H9 (cell line): ENCODE measurements around the gene ACACB. TPM values are rescaled to one million over a fixed set of nuclear protein-coding genes. Genes with fewer than 3 reads are reported as not detected.

Experiments
- DNase-seq: peaks from one replicate; pipeline ENCODE4 v3.0.0-alpha.2; 2017
- H2AFZ ChIP-seq: one replicate; pipeline ENCODE4 v1.6.1; 2013; ENCODE audit warnings: mild to moderate bottlenecking, low read length, control low read depth, moderate library complexity
- H2AK5ac ChIP-seq: 2 replicates; pipeline ENCODE4 v1.6.1; 2013; ENCODE audit warnings: low read length, control low read depth, mixed read lengths; ENCODE audit not compliant: insufficient read length
- H2BK120ac ChIP-seq: one replicate; pipeline ENCODE4 v1.6.1; 2013; ENCODE audit warnings: low read depth, mild to moderate bottlenecking, low read length, control low read depth, inconsistent platforms; ENCODE audit not compliant: poor library complexity, severe bottlenecking
- H2BK12ac ChIP-seq: 2 replicates; pipeline ENCODE4 v1.6.1; 2013; ENCODE audit warnings: low read length, control low read depth, mixed read lengths, low read depth; ENCODE audit not compliant: insufficient read length
- H2BK15ac ChIP-seq: 2 replicates; pipeline ENCODE4 v1.6.1; 2013; ENCODE audit warnings: low read depth, low read length, control low read depth
- H2BK20ac ChIP-seq: one replicate; pipeline ENCODE4 v1.6.1; 2013; ENCODE audit warnings: low read depth, mild to moderate bottlenecking, low read length, control low read depth, inconsistent platforms; ENCODE audit not compliant: poor library complexity, severe bottlenecking
- H2BK5ac ChIP-seq: 2 replicates; pipeline ENCODE4 v1.6.1; 2013; ENCODE audit warnings: low read length, control low read depth, mixed read lengths; ENCODE audit not compliant: insufficient read length
- H3K14ac ChIP-seq: 2 replicates; pipeline ENCODE4 v1.6.1; 2013; ENCODE audit warnings: low read length, control low read depth; ENCODE audit not compliant: insufficient read depth
- H3K18ac ChIP-seq: 2 replicates; pipeline ENCODE4 v1.6.1; 2013; ENCODE audit warnings: low read depth, mild to moderate bottlenecking, mixed read lengths, low read length, control low read depth; ENCODE audit not compliant: insufficient read length
- H3K23ac ChIP-seq: 2 replicates; pipeline ENCODE4 v1.6.1; 2013; ENCODE audit warnings: low read length, control low read depth, mixed read lengths, low read depth; ENCODE audit not compliant: insufficient read length
- H3K23me2 ChIP-seq: 2 replicates; pipeline ENCODE4 v1.6.1; 2013; ENCODE audit warnings: low read depth, mild to moderate bottlenecking, mixed read lengths, low read length, control low read depth; ENCODE audit not compliant: insufficient read length, poor library complexity, severe bottlenecking
- H3K27ac ChIP-seq: 2 replicates; pipeline ENCODE4 v1.5.1; 2013; ENCODE audit warnings: low read length, control low read depth, mixed read lengths, low read depth; ENCODE audit not compliant: insufficient read length
- H3K27me3 ChIP-seq: 2 replicates; pipeline ENCODE4 v1.6.1; 2013; ENCODE audit warnings: low read length, control low read depth, inconsistent platforms; ENCODE audit not compliant: insufficient read depth
- H3K4ac ChIP-seq: 2 replicates; pipeline ENCODE4 v1.6.1; 2013; ENCODE audit warnings: low read depth, mild to moderate bottlenecking, control low read depth, inconsistent platforms, low read length, moderate library complexity
- H3K4me1 ChIP-seq: 2 replicates; pipeline ENCODE4 v1.6.1; 2013; ENCODE audit warnings: low read length, control low read depth, inconsistent platforms; ENCODE audit not compliant: insufficient read depth
- H3K4me2 ChIP-seq: 2 replicates; pipeline ENCODE4 v1.6.1; 2013; ENCODE audit warnings: low read length, control low read depth, mixed read lengths; ENCODE audit not compliant: insufficient read length, insufficient read depth
- H3K56ac ChIP-seq: 2 replicates; pipeline ENCODE4 v1.6.1; 2013; ENCODE audit warnings: low read depth, mild to moderate bottlenecking, mixed read lengths, low read length, control low read depth; ENCODE audit not compliant: insufficient read length
- H3K79me1 ChIP-seq: 2 replicates; pipeline ENCODE4 v1.6.1; 2013; ENCODE audit warnings: low read depth, mild to moderate bottlenecking, moderate library complexity, low read length, control low read depth, inconsistent platforms; ENCODE audit not compliant: insufficient read depth, poor library complexity, severe bottlenecking
- H3K79me2 ChIP-seq: 2 replicates; pipeline ENCODE4 v1.6.1; 2013; ENCODE audit warnings: low read length, control low read depth, inconsistent platforms; ENCODE audit not compliant: insufficient read depth
- H3K9ac ChIP-seq: 2 replicates; pipeline ENCODE4 v1.6.1; 2013; ENCODE audit warnings: low read length, control low read depth, mixed read lengths; ENCODE audit not compliant: insufficient read length; ENCODE audit errors: extremely low read depth
- H3K9me3 ChIP-seq: one replicate; pipeline ENCODE4 v1.6.1; 2013; ENCODE audit warnings: low read depth, low read length, inconsistent platforms; ENCODE audit not compliant: control insufficient read depth
- H3T11ph ChIP-seq: one replicate; pipeline ENCODE4 v1.6.1; 2013; ENCODE audit warnings: mild to moderate bottlenecking, low read length, control low read depth, inconsistent platforms
- H4K20me1 ChIP-seq: one replicate; pipeline ENCODE4 v1.6.1; 2013; ENCODE audit not compliant: control insufficient read depth, insufficient read length, insufficient read depth
- H4K5ac ChIP-seq: 2 replicates; pipeline ENCODE4 v1.6.1; 2013; ENCODE audit warnings: low read depth, mild to moderate bottlenecking, mixed read lengths, low read length, control low read depth; ENCODE audit not compliant: insufficient read length
- H4K8ac ChIP-seq: replicated peaks from 2 replicates; pipeline ENCODE4 v1.6.1; 2013; ENCODE audit warnings: low read length, control low read depth, mixed read lengths, low read depth; ENCODE audit not compliant: insufficient read length
- H4K91ac ChIP-seq: 2 replicates; pipeline ENCODE4 v1.6.1; 2013; ENCODE audit warnings: low read depth, mild to moderate bottlenecking, moderate library complexity, mixed read lengths, low read length, control low read depth; ENCODE audit not compliant: insufficient read length
- H3K27ac Mint-ChIP-seq, 3 experiments: 2 replicates in 2 of 3; 3 replicates in 1 of 3; pipeline ENCODE4 v1.8.0; 2020 to 2021; ENCODE audit warnings: mixed read lengths in 3 of 3, mild to moderate bottlenecking in 1 of 3, moderate library complexity in 1 of 3
- H3K27me3 Mint-ChIP-seq: 2 replicates; pipeline ENCODE4 v1.8.0; 2021; ENCODE audit warnings: low read depth, mild to moderate bottlenecking, moderate library complexity, mixed read lengths
- H3K36me3 Mint-ChIP-seq, 3 experiments: 2 replicates in 2 of 3; 3 replicates in 1 of 3; pipeline ENCODE4 v1.8.0; 2020 to 2021; ENCODE audit warnings: low read depth in 3 of 3, mixed read lengths in 3 of 3; ENCODE audit not compliant: insufficient read depth in 1 of 3
- H3K4me1 Mint-ChIP-seq, 2 experiments: 2 replicates each; pipeline ENCODE4 v1.8.0; 2020; ENCODE audit warnings: mixed read lengths in 2 of 2
- H3K4me3 Mint-ChIP-seq, 2 experiments: 2 replicates in 1 of 2; 3 replicates in 1 of 2; pipeline ENCODE4 v1.8.0; 2020 to 2021; ENCODE audit warnings: mild to moderate bottlenecking in 2 of 2, mixed read lengths in 2 of 2, moderate library complexity in 1 of 2
- H3K9me3 Mint-ChIP-seq, 2 experiments: 2 replicates in 1 of 2; 3 replicates in 1 of 2; pipeline ENCODE4 v1.8.0; 2020; ENCODE audit warnings: mild to moderate bottlenecking in 2 of 2, mixed read lengths in 2 of 2, moderate library complexity in 1 of 2
- CTCF ChIP-seq: fragments of 200-600 bp; sonication (generic); conservative IDR thresholded peaks from 3 replicates; pipeline ENCODE4 v1.8.0; 2021; ENCODE audit warnings: antibody characterized with exemption, mild to moderate bottlenecking
- WGBS: extraction: QIAGEN DNeasy Blood & Tissue Kit; methylation state at CpG from one replicate; pipeline ENCODE4 v1.1.7; 2013; ENCODE audit warnings: missing lambda C conversion rate, low lambda C conversion rate, mixed read lengths; ENCODE audit not compliant: insufficient read length; ENCODE audit errors: extremely low coverage; 5-methylcytosine and 5-hydroxymethylcytosine counted together
- total RNA-seq: library from RNA; stranded (reverse); gene quantifications from 2 replicates; pipeline ENCODE4 v1.2.1, GENCODE V29; 2021

The ACACB gene
- total RNA-seq, 1 experiment from 2014 or later, result 14.2 TPM

DNA sequence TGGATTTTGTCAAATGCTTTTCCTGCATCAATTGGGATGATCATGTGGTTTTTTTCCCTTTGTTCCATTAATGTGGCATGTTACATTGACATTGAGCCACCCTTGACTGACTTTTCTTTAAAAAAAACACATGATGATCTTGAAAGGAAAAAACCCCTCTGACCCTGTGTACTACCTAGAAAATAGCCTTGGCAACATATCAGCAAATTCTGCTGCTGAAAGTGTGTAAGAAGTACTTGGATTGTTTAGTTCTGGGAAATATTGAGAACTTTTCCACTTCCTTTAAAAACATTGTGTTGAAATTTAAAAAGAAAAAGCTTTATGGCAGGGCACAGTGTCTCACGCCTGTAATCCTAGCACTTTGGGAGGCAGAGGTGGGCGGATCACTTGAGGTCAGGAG, 20.7 kb downstream of the ACACB start:
- no peak overlapping the region for H2BK12ac ChIP-seq
- H3K4ac ChIP-seq, result no peak overlapping the region
- Mint-ChIP-seq H3K9me3 (peaks cover 7 to 14% of the 10 kb centered on the region in 2 experiments), H3K4me3 (no peak overlapping the region), H3K27ac (no peak overlapping the region), H3K27me3 (no peaks in the 10 kb centered on the region; the same call in 1 of the 2 replicates), H3K36me3 (0 out of 7 replicates have a peak, but pooled peaks cover 0 to 1% (median 0%) of the 10 kb centered on the region in 3 experiments), H3K4me1 (0 out of 4 replicates have a peak, but pooled peaks cover 0 to 4% of the 10 kb centered on the region in 2 experiments)
- no peak overlapping the region for H3K14ac ChIP-seq
- no peak overlapping the region for H2AK5ac ChIP-seq
- no peak overlapping the region for H4K5ac ChIP-seq
- no peak overlapping the region for H3K4me2 ChIP-seq
- H3K79me2 ChIP-seq, result no peaks in the 10 kb centered on the region
- H3K23ac ChIP-seq, result no peak overlapping the region
- no peaks in the 10 kb centered on the region for H4K20me1 ChIP-seq
- H3K23me2 ChIP-seq, result no peaks in the 10 kb centered on the region
- H2BK20ac ChIP-seq, result no peak overlapping the region
- TF ChIP-seq CTCF, result no peak
- no peak overlapping the region for H2BK5ac ChIP-seq
- no peaks in the 10 kb centered on the region for H3K4me1 ChIP-seq
- no peak overlapping the region for H2BK15ac ChIP-seq
- no peaks in the 10 kb centered on the region; the same call in 1 of the 2 replicates for H3K27me3 ChIP-seq
- no peak overlapping the region for H3T11ph ChIP-seq
- no peak overlapping the region for H3K18ac ChIP-seq
- H3K9me3 ChIP-seq, result no peaks in the 10 kb centered on the region
- no peaks in the 10 kb centered on the region for H3K79me1 ChIP-seq
- no CpG with 5 or more reads among the region's 2 CpGs for WGBS
- DNase-seq, result no peak
- H3K56ac ChIP-seq, result no peak overlapping the region
- H3K27ac ChIP-seq, result no peak overlapping the region
- H4K8ac ChIP-seq, result no peak overlapping the region
- H2AFZ ChIP-seq, result no peak overlapping the region
- H4K91ac ChIP-seq, result no peak overlapping the region
- H3K9ac ChIP-seq, result no peak overlapping the region
- H2BK120ac ChIP-seq, result no peak overlapping the region
